Lower leg skin (tissue), 4 donors: ENCODE data around the gene STX16. TPM values are rescaled to one million over a fixed set of nuclear protein-coding genes. Genes with fewer than 3 reads are reported as not detected.

ENCODE experiments used
- DNase-seq, 2 donors: peaks; one replicate each; pipeline ENCODE4 v3.0.0-alpha.2; 2019; ENCODE audit warnings: low spot score in 2 of 2
- H3K4me3 ChIP-seq: fragments of 200-600 bp; sonication (generic); 2 replicates; pipeline ENCODE4 v1.5.1; 2017; ENCODE audit warnings: mild to moderate bottlenecking, low read depth; ENCODE audit not compliant: poor library complexity, severe bottlenecking
- CTCF ChIP-seq, 3 donors: fragments of 450-650 bp; IDR thresholded peaks; one replicate each; pipeline ENCODE4 v1.5.1; 2016; ENCODE audit warnings: antibody characterized with exemption in 3 of 3, mild to moderate bottlenecking in 3 of 3, moderate library complexity in 2 of 3
- POLR2A ChIP-seq, 2 donors: fragments of 450-650 bp; IDR thresholded peaks; one replicate each; pipeline ENCODE4 v1.6.1; 2016 to 2017; ENCODE audit warnings: antibody characterized with exemption in 2 of 2, mild to moderate bottlenecking in 1 of 2, moderate library complexity in 1 of 2
- WGBS, 2 donors: methylation state at CpG; one replicate each; pipeline ENCODE4 v1.1.5; 2018; 5-methylcytosine and 5-hydroxymethylcytosine counted together
- intact Hi-C: fragments of 100-400 bp; cut with DNase I; formaldehyde crosslinking; loops from one replicate; pipeline ENCODE4 v1.15.0; 2023; ENCODE audit warnings: low total_unique reads
- total RNA-seq, 4 donors: library from RNA; depleted of rRNA; stranded (reverse); fragments of >200 nt; gene quantifications; one replicate each; pipeline ENCODE4 v1.1.0, GENCODE V29; 2016

Gene STX16
- total RNA-seq, 4 donors from 2014 or later: 36.0 to 52.1 (median 44.2) TPM

GRCh38 chr20:58626051-58626450 is 25.0 kb upstream of the STX16 start:
- no peak for DNase-seq
- 35 to 70% methylated on average over 4 of the region's 4 CpGs for WGBS, 2 donors
- no peak overlapping the region for H3K4me3 ChIP-seq
- TF ChIP-seq CTCF (IDR thresholded peaks at IDR 0.05): no peak
- TF ChIP-seq POLR2A (IDR thresholded peaks at IDR 0.05): no peak
- intact Hi-C loops: no loop called here

- intact Hi-C loops: no loop called here
- 93 to 95% methylated on average over 11 of the region's 11 CpGs for WGBS, 2 donors
- no peak for DNase-seq
- TF ChIP-seq CTCF (IDR thresholded peaks at IDR 0.05): no peak
- TF ChIP-seq POLR2A (IDR thresholded peaks at IDR 0.05): no peak
- no peak overlapping the region for H3K4me3 ChIP-seq
Observed at GRCh38 chr20:58627212-58628072, 23.6 kb upstream of the STX16 start.

- TF ChIP-seq POLR2A (IDR thresholded peaks at IDR 0.05) (no peak), CTCF (IDR thresholded peaks at IDR 0.05) (no peak)
- WGBS, 2 donors: 80 to 86% methylated on average over 11 of the region's 11 CpGs
- intact Hi-C loops: no loop called here
- H3K4me3 ChIP-seq: no peak overlapping the region
- no peak for DNase-seq
Observed at GRCh38 chr20:58628491-58629214, 22.4 kb upstream of the STX16 start.

- DNase-seq: no peak
Observed at GRCh38 chr20:58629215-58629580, 21.9 kb upstream of the STX16 start.

GRCh38 chr20:58630063-58630462 is 21.0 kb upstream of the STX16 start:
- intact Hi-C loops: no loop called here
- DNase-seq: no peak
- no peak overlapping the region for H3K4me3 ChIP-seq
- TF ChIP-seq POLR2A (IDR thresholded peaks at IDR 0.05): no peak
- no peak for TF ChIP-seq CTCF (IDR thresholded peaks at IDR 0.05)
- 35 to 38% methylated on average over 4 of the region's 4 CpGs for WGBS, 2 donors

More at GRCh38 chr20:58629215-58629580, 21.9 kb upstream of the STX16 start:
- H3K4me3 ChIP-seq: no peak overlapping the region
- 92 to 100% methylated on average over 1 of the region's 1 CpG for WGBS, 2 donors
- intact Hi-C loops: no loop called here
- no peak for TF ChIP-seq CTCF (IDR thresholded peaks at IDR 0.05)
- TF ChIP-seq POLR2A (IDR thresholded peaks at IDR 0.05): no peak
